ENCODE data around the gene TBX5. TPM values are rescaled to one million over a fixed set of nuclear protein-coding genes. Genes with fewer than 3 reads are reported as not detected.

The TBX5 gene
- polyA plus RNA-seq, 1 donor (not counting 4 experiments of a cell fraction or from before 2014, with no cell fraction given): not detected

DNA sequence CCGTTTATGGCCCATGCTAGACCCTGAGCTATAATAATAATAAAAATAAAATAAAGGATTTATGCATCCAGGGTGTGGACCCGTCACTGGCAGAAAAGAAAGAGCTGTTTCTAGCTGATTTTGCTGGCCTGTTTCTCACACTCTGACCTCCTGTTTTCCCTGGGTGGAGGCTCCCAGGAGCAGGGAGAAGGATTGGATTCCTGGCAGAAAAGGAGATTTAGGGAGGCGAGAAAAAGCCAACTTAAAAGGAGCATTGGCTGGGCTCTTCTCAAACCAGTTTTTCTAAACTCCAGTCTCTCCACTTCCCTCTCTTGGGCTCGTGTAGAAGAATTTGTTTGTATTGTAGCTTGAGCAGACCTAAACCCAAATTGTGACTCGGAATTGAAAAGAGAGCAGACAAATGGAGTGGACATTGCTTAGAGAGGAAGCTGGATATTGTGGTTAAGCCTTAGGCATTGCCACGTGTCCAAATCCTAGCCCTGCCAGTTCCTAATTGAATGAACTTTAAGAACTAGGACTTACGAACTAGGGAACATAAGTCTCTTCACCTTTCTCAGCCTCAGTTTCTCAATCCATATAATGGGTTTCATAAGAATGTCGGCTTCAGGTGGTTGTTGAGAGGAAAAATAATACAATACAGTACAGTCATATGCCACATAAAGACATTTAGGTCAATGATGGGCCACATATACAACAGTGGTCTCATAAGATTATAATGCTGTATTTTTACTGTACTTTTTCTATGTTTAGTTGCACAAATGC, 14.4 kb upstream of the TBX5 start:
- Histone ChIP-seq H3K79me2 (ENCODE audit: control insufficient read depth, insufficient read depth, low read length) (no peaks in the 10 kb centered on the region), H3K27me3 (ENCODE audit: control insufficient read depth, extremely low read depth, insufficient read depth, low read length) (peaks cover 17% of the 10 kb centered on the region), H3K9me1 (ENCODE audit: control insufficient read depth, extremely low read depth, insufficient read depth, low read length) (no peaks in the 10 kb centered on the region), H3K9ac (ENCODE audit: control insufficient read depth, extremely low read depth, insufficient read depth, low read length) (no peak overlapping the region), H2AFZ (ENCODE audit: control insufficient read depth, low read length) (no peak overlapping the region), H3K4me1 (ENCODE audit: control insufficient read depth, extremely low read depth, insufficient read depth, low read length) (no peaks in the 10 kb centered on the region), H4K20me1 (ENCODE audit: control insufficient read depth, extremely low read depth, insufficient read depth, low read length) (no peaks in the 10 kb centered on the region), H3K9me3 (ENCODE audit: control insufficient read depth, low read depth, low read length) (no peaks in the 10 kb centered on the region), H3K36me3 (ENCODE audit: control insufficient read depth in 2 of 2, extremely low read depth in 1 of 2, insufficient read depth in 2 of 2, low read length in 2 of 2) (no peaks in the 10 kb centered on the region), H3K4me3 (ENCODE audit: control insufficient read depth in 2 of 3, extremely low read depth in 1 of 3, insufficient read depth in 2 of 3, low read depth in 1 of 3, low read length in 3 of 3) (no peak overlapping the region), H3K4me2 (ENCODE audit: control insufficient read depth, extremely low read depth, insufficient read depth, low read depth, low read length) (no peak overlapping the region), H3K27ac (ENCODE audit: control insufficient read depth, insufficient read depth, low read length) (no peak overlapping the region)
- TF ChIP-seq, protein P1, sequence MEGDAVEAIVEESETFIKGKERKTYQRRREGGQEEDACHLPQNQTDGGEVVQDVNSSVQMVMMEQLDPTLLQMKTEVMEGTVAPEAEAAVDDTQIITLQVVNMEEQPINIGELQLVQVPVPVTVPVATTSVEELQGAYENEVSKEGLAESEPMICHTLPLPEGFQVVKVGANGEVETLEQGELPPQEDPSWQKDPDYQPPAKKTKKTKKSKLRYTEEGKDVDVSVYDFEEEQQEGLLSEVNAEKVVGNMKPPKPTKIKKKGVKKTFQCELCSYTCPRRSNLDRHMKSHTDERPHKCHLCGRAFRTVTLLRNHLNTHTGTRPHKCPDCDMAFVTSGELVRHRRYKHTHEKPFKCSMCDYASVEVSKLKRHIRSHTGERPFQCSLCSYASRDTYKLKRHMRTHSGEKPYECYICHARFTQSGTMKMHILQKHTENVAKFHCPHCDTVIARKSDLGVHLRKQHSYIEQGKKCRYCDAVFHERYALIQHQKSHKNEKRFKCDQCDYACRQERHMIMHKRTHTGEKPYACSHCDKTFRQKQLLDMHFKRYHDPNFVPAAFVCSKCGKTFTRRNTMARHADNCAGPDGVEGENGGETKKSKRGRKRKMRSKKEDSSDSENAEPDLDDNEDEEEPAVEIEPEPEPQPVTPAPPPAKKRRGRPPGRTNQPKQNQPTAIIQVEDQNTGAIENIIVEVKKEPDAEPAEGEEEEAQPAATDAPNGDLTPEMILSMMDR (optimal IDR thresholded peaks at IDR 0.05 in 1 of 3, IDR thresholded peaks at IDR 0.05 in 1 of 3, conservative IDR thresholded peaks at IDR 0.05 in 1 of 3; ENCODE audit: extremely low read depth in 1 of 3, insufficient read depth in 2 of 3, low read length in 3 of 3): no peak
- no peak for TF ChIP-seq EZH2 (IDR thresholded peaks at IDR 0.05; ENCODE audit: low read length)
- FAIRE-seq: no peak
- DNase-seq (ENCODE audit: low read depth, low spot score): no peak
- dilution Hi-C loops (cut with MboI; ENCODE audit: extremely low pct_ligation_motif_present, low sequenced_read_pairs): no loop called here

DNA sequence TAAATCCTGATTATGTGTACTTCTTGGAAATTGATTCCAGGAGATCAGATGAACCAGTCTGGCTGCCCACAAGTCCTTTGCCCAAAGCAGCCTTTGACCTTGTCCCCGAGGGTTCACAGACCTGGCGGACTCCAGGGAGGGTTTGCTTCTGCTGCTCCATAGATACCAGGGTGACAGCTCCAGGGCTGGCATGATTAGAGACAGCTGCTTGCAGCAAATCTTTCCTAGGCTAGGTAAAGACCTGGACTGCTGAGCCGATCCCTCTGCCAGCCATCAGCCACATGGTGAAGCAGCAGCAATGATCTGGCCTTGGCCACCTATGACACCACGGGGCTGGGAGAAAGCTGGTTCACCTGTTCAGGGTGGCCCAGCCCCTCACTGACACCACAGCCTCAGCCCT, 10.1 kb upstream of the TBX5 start:
- Histone ChIP-seq H3K36me3 (ENCODE audit: control insufficient read depth in 2 of 2, extremely low read depth in 1 of 2, insufficient read depth in 2 of 2, low read length in 2 of 2) (no peaks in the 10 kb centered on the region), H3K4me2 (ENCODE audit: control insufficient read depth, extremely low read depth, insufficient read depth, low read depth, low read length) (no peak overlapping the region), H3K27me3 (ENCODE audit: control insufficient read depth, extremely low read depth, insufficient read depth, low read length) (peaks cover 57% of the 10 kb centered on the region), H4K20me1 (ENCODE audit: control insufficient read depth, extremely low read depth, insufficient read depth, low read length) (peaks cover 2% of the 10 kb centered on the region), H2AFZ (ENCODE audit: control insufficient read depth, low read length) (no peak overlapping the region), H3K4me1 (ENCODE audit: control insufficient read depth, extremely low read depth, insufficient read depth, low read length) (no peaks in the 10 kb centered on the region), H3K9me1 (ENCODE audit: control insufficient read depth, extremely low read depth, insufficient read depth, low read length) (no peaks in the 10 kb centered on the region), H3K9ac (ENCODE audit: control insufficient read depth, extremely low read depth, insufficient read depth, low read length) (no peak overlapping the region), H3K27ac (ENCODE audit: control insufficient read depth, insufficient read depth, low read length) (no peak overlapping the region), H3K9me3 (ENCODE audit: control insufficient read depth, low read depth, low read length) (no peaks in the 10 kb centered on the region), H3K4me3 (ENCODE audit: control insufficient read depth in 2 of 3, extremely low read depth in 1 of 3, insufficient read depth in 2 of 3, low read depth in 1 of 3, low read length in 3 of 3) (no peak overlapping the region), H3K79me2 (ENCODE audit: control insufficient read depth, insufficient read depth, low read length) (no peaks in the 10 kb centered on the region)
- FAIRE-seq: no peak
- dilution Hi-C loops (cut with MboI; ENCODE audit: extremely low pct_ligation_motif_present, low sequenced_read_pairs): no loop called here
- no peak for DNase-seq (ENCODE audit: low read depth, low spot score)
- TF ChIP-seq, protein P1 (optimal IDR thresholded peaks at IDR 0.05 in 1 of 3, IDR thresholded peaks at IDR 0.05 in 1 of 3, conservative IDR thresholded peaks at IDR 0.05 in 1 of 3; ENCODE audit: extremely low read depth in 1 of 3, insufficient read depth in 2 of 3, low read length in 3 of 3): no peak
- no peak for TF ChIP-seq EZH2 (IDR thresholded peaks at IDR 0.05; ENCODE audit: low read length)
